Measurements from ENCODE around the gene SPEM2. TPM values are rescaled to one million over a fixed set of nuclear protein-coding genes. Genes with fewer than 3 reads are reported as not detected.

SPEM2 gene
- total RNA-seq, 1 donor from 2014 or later, result 0.15 TPM

DNA sequence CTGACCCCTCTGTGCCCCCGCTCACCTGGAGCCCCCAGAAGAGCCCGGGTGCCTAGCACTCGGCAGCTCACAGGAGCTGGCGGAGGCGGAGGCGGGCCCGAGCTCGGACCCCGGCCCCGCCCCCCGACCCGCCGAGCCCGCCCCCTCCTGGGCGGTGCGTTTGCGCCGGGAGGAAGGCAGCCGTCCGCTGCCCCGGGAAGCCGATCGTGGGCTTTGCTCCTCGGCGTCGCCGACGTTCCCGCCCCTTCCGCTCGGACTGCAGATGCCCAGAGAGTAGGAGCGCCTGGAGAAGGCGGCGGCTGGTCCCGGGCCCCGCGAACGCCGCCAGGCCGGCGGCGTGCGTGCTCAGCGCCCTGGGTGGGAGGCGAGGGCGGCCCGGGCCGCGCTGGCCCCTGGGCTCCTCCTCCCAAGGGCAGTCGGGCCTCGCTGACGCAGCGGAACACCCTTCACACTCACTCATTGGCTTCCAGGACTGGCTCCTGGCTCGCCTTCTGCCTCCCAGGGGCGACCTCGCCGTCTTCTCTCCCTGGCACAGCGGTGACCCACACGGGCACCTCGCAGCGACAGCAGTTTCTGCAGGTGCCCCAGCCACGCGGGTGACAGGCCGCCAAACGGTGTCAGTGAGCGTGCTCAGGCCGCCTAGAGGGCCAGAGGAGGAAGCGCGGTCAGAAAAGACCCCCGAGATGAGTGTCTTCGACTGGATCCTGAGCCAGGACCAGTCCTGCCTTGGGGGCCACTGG, 30.8 kb upstream of the SPEM2 start, which contains the start of gene PLSCR3:
Gene PLSCR3, minus strand, starts transcription at position 74 of the 740 bp plus-strand sequence. CDS start 415 bp downstream, outside the sequence.
- DNase-seq (ENCODE audit: low spot score), result peak; percentile 85
- TF ChIP-seq, protein P1, sequence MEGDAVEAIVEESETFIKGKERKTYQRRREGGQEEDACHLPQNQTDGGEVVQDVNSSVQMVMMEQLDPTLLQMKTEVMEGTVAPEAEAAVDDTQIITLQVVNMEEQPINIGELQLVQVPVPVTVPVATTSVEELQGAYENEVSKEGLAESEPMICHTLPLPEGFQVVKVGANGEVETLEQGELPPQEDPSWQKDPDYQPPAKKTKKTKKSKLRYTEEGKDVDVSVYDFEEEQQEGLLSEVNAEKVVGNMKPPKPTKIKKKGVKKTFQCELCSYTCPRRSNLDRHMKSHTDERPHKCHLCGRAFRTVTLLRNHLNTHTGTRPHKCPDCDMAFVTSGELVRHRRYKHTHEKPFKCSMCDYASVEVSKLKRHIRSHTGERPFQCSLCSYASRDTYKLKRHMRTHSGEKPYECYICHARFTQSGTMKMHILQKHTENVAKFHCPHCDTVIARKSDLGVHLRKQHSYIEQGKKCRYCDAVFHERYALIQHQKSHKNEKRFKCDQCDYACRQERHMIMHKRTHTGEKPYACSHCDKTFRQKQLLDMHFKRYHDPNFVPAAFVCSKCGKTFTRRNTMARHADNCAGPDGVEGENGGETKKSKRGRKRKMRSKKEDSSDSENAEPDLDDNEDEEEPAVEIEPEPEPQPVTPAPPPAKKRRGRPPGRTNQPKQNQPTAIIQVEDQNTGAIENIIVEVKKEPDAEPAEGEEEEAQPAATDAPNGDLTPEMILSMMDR (IDR thresholded peaks at IDR 0.05; ENCODE audit: unreplicated experiment), result peak; percentile 45
- Mint-ChIP-seq H3K4me3 (ENCODE audit: unreplicated experiment) (peak within 1 kb of the TSS; percentile 95), H3K36me3 (ENCODE audit: low read depth, unreplicated experiment) (peaks cover 7% of the 10 kb centered on the region), H3K27me3 (ENCODE audit: unreplicated experiment) (peaks cover 13% of the 10 kb centered on the region), H3K4me1 (ENCODE audit: unreplicated experiment) (peaks cover 35% of the 10 kb centered on the region), H3K9me3 (ENCODE audit: unreplicated experiment) (no peaks in the 10 kb centered on the region), H3K27ac (ENCODE audit: unreplicated experiment) (peak within 1 kb of the TSS; percentile 85)

DNA sequence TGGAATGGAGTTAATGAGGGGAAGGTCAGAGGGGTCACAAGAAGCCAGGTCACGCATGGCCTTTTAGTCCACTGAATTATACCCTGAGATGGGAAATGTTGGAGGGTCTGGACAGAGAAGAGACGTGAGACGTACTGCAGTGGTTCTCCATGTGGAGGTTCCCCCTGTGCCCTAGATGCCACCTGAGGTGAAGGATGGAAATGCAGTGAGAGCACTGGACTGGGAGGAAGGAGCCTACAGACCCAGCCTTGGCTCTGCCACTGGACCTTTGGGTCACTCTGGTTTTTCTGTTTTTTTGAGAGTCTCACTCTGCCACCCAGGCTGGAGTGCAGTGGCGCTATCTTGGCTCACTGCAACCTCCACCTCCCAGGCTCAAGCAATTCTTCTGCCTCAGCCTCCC, 29.3 kb upstream of the SPEM2 start:
- H3K9me3 Mint-ChIP-seq (ENCODE audit: unreplicated experiment), result no peaks in the 10 kb centered on the region
- no peak overlapping the region for H3K4me3 Mint-ChIP-seq (ENCODE audit: unreplicated experiment)
- no peak for DNase-seq (ENCODE audit: low spot score)
- H3K27ac Mint-ChIP-seq (ENCODE audit: unreplicated experiment), result no peak overlapping the region
- peaks cover 22% of the 10 kb centered on the region for H3K4me1 Mint-ChIP-seq (ENCODE audit: unreplicated experiment)
- TF ChIP-seq, protein P1 (IDR thresholded peaks at IDR 0.05; ENCODE audit: unreplicated experiment), result no peak
- peaks cover 10% of the 10 kb centered on the region for H3K27me3 Mint-ChIP-seq (ENCODE audit: unreplicated experiment)
- H3K36me3 Mint-ChIP-seq (ENCODE audit: low read depth, unreplicated experiment), result no peaks in the 10 kb centered on the region

DNA sequence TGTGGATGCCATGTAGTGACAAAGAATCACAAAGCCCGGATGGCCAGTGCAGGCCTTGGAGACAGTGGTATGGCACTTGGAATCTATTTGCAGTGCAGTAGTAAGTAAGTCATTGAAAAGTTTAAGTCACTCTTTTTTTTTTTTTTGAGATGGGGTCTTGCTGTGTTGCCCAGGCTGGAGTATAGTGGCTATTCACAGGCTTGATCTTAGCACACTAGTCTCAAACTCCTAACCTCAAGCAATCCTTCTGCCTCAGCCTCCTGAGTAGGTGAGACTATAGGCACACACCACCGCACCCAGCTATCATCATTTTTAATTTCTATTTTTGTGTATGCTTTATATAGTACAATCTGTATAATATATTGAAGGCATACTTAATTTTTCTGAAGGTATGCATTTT, 26.8 kb upstream of the SPEM2 start:
- TF ChIP-seq, protein P1 (IDR thresholded peaks at IDR 0.05; ENCODE audit: unreplicated experiment), result no peak
- Mint-ChIP-seq H3K9me3 (ENCODE audit: unreplicated experiment) (no peaks in the 10 kb centered on the region), H3K4me1 (ENCODE audit: unreplicated experiment) (peaks cover 17% of the 10 kb centered on the region), H3K4me3 (ENCODE audit: unreplicated experiment) (no peak overlapping the region), H3K36me3 (ENCODE audit: low read depth, unreplicated experiment) (no peaks in the 10 kb centered on the region), H3K27me3 (ENCODE audit: unreplicated experiment) (peaks cover 5% of the 10 kb centered on the region), H3K27ac (ENCODE audit: unreplicated experiment) (no peak overlapping the region)
- no peak for DNase-seq (ENCODE audit: low spot score)

DNA sequence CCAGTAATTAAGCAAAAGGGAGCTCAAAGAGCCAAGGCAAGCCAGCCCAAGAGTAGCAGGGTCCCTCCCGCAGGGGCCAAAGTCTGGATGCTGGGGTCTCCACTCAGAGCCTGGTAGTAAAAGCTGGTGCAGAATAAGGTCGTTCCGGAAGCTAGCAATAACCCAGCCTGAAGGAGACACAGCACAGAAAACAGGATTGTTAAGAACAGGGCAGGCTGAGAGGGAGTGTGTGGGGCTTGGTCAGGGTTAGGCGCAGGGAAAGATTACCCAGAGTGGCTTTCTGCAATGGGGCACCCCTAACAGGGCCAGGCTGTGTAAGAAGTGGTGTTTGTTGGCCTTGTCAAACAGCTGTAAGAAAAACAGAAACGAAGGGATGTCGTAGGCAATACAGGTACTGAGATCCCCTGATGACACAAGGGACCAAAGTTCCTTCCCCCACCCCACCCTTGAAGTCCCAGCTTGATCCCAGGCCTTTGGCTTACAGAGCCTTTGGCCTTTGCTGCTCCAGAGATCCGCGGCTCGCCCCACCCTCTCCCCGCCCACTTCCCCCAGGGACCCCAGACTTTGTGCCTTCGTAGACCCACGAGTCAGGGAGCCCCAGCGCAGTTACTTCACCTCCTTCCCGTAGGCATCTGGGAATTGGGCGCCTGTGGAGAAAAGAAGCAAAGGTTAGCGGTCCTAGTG, 22.2 kb upstream of the SPEM2 start:
- Mint-ChIP-seq H3K9me3 (ENCODE audit: unreplicated experiment) (no peaks in the 10 kb centered on the region), H3K4me3 (ENCODE audit: unreplicated experiment) (peak overlapping the region; percentile 91), H3K36me3 (ENCODE audit: low read depth, unreplicated experiment) (no peaks in the 10 kb centered on the region), H3K27ac (ENCODE audit: unreplicated experiment) (peak overlapping the region; percentile 78), H3K27me3 (ENCODE audit: unreplicated experiment) (peaks cover 5% of the 10 kb centered on the region), H3K4me1 (ENCODE audit: unreplicated experiment) (peaks cover 22% of the 10 kb centered on the region)
- TF ChIP-seq, protein P1 (IDR thresholded peaks at IDR 0.05; ENCODE audit: unreplicated experiment), result no peak
- DNase-seq (ENCODE audit: low spot score), result peak; percentile 56

DNA sequence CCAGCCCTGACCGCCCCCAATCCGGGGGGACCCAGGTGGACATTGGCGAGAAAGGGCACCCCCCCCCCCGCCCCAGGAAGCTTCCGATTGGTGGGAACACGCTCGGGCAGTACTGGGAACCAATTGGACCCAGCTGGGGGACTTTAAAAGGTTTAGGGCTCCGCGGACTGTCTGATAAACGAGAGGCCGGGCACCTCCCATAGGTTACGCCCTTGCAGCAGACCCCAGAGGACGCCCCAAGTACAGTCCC, 21.8 kb upstream of the SPEM2 start:
- H3K9me3 Mint-ChIP-seq (ENCODE audit: unreplicated experiment), result no peaks in the 10 kb centered on the region

More for the DNA sequence above, 21.8 kb upstream of the SPEM2 start:
- no peak for DNase-seq (ENCODE audit: low spot score)
- TF ChIP-seq, protein P1 (IDR thresholded peaks at IDR 0.05; ENCODE audit: unreplicated experiment), result no peak
- H3K4me3 Mint-ChIP-seq (ENCODE audit: unreplicated experiment), result peak overlapping the region; percentile 91
- H3K36me3 Mint-ChIP-seq (ENCODE audit: low read depth, unreplicated experiment), result no peaks in the 10 kb centered on the region
- peaks cover 5% of the 10 kb centered on the region for H3K27me3 Mint-ChIP-seq (ENCODE audit: unreplicated experiment)
- peaks cover 22% of the 10 kb centered on the region for H3K4me1 Mint-ChIP-seq (ENCODE audit: unreplicated experiment)
- H3K27ac Mint-ChIP-seq (ENCODE audit: unreplicated experiment), result peak overlapping the region; percentile 80

Data from endothelial cell (in vitro differentiated cells).